Measurements from ENCODE around the gene CCDC93.

DNA sequence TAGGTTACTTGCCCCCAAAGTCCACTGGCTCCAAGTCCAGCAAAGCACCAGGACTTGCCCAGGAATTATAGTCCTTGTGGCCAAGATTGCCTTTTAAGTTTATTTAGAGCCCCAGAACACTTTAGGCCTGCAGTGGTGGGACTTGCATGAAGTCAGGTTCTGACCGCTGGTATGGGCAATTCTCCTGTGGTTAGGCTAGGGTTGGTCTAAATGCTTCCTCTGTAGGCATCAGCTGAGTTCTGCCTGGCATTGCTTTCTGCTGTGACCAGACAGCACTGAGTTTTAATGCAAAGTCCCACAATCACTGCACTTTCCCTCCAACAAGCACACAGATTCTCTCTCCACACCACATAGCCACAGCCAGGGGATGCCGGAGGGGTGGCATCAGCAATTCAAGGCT lies 134.9 kb downstream of the CCDC93 start:
- TF ChIP-seq, protein P1, sequence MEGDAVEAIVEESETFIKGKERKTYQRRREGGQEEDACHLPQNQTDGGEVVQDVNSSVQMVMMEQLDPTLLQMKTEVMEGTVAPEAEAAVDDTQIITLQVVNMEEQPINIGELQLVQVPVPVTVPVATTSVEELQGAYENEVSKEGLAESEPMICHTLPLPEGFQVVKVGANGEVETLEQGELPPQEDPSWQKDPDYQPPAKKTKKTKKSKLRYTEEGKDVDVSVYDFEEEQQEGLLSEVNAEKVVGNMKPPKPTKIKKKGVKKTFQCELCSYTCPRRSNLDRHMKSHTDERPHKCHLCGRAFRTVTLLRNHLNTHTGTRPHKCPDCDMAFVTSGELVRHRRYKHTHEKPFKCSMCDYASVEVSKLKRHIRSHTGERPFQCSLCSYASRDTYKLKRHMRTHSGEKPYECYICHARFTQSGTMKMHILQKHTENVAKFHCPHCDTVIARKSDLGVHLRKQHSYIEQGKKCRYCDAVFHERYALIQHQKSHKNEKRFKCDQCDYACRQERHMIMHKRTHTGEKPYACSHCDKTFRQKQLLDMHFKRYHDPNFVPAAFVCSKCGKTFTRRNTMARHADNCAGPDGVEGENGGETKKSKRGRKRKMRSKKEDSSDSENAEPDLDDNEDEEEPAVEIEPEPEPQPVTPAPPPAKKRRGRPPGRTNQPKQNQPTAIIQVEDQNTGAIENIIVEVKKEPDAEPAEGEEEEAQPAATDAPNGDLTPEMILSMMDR (conservative IDR thresholded peaks at IDR 0.05): no peak
- no peak for TF ChIP-seq ZFX (IDR thresholded peaks at IDR 0.05)

Measured in C4-2B (cell line).